Stimulated activated CD8-positive, alpha-beta memory T cell treated with anti-CD3 and anti-CD28 coated beads, Interleukin-2, amount 100 ng/mL, for 1 hour (primary cell): ENCODE measurements around the gene DLX4.

ENCODE experiments used
- DNase-seq, 2 donors: peaks; one replicate each; pipeline ENCODE4 v3.0.0-alpha.2; 2020; ENCODE audit warnings: low read depth in 2 of 2

DLX4 gene

GRCh38 chr17:49946964-49947584 is 21.9 kb upstream of the DLX4 start:
- no peak for DNase-seq

GRCh38 chr17:49949634-49950033 is 19.4 kb upstream of the DLX4 start:
- DNase-seq = no peak

GRCh38 chr17:49951362-49952082 is 17.5 kb upstream of the DLX4 start:
- DNase-seq = no peak

- peak; percentile 59 to 63 for DNase-seq
These were observed 16.6 kb upstream of the DLX4 start for GRCh38 chr17:49952209-49952911.

- no peak for DNase-seq
These were observed 16.0 kb upstream of the DLX4 start for GRCh38 chr17:49952912-49953497.

- DNase-seq = no peak
These were observed 13.8 kb upstream of the DLX4 start for GRCh38 chr17:49955157-49955556.

GRCh38 chr17:49956780-49957179 is 12.2 kb upstream of the DLX4 start:
- DNase-seq = no peak

GRCh38 chr17:49957350-49957749 is 11.6 kb upstream of the DLX4 start:
- no peak for DNase-seq

GRCh38 chr17:49958723-49959122 is 10.3 kb upstream of the DLX4 start:
- DNase-seq = no peak

GRCh38 chr17:49959183-49959935 is 9.6 kb upstream of the DLX4 start:
- DNase-seq = no peak

- no peak for DNase-seq
These were observed 6.2 kb upstream of the DLX4 start for GRCh38 chr17:49962599-49963308.

- DNase-seq = no peak
These were observed 5.7 kb upstream of the DLX4 start for GRCh38 chr17:49963309-49963625.

GRCh38 chr17:49963626-49964302 is 5.2 kb upstream of the DLX4 start:
- no peak for DNase-seq

- DNase-seq = no peak
These were observed 4.7 kb upstream of the DLX4 start for GRCh38 chr17:49964303-49964768.

- DNase-seq = peak in 1 of 2 donors; percentile 15
These were observed 4.0 kb upstream of the DLX4 start for GRCh38 chr17:49964769-49965523.

- no peak for DNase-seq
These were observed 3.5 kb upstream of the DLX4 start for GRCh38 chr17:49965524-49965909.

- no peak for DNase-seq
These were observed 2.2 kb upstream of the DLX4 start for GRCh38 chr17:49966767-49967166.

- no peak for DNase-seq
These were observed 1.8 kb upstream of the DLX4 start for GRCh38 chr17:49967205-49967604.

- DNase-seq = no peak
These were observed 1.2 kb upstream of the DLX4 start for GRCh38 chr17:49967621-49968404.
